Right lung (tissue), 5 donors: ENCODE results near the gene QDPR. TPM values are rescaled to one million over a fixed set of nuclear protein-coding genes. Genes with fewer than 3 reads are reported as not detected.

Experiments
- DNase-seq, 2 donors: peaks; one replicate each; pipeline ENCODE4 v3.0.0-alpha.2; 2013
- polyA plus RNA-seq, 5 donors: library from polyadenylated mRNA; unstranded; fragments of 120-200 nt; gene quantifications; one replicate each; pipeline versions ENCODE4 v1.2.1 to v1.2.3, GENCODE V29; 2013; ENCODE audit warnings: inconsistent platforms in 1 of 5, low replicate concordance in 1 of 5; ENCODE audit not compliant: insufficient read length in 5 of 5, insufficient read depth in 1 of 5

Gene QDPR
- polyA plus RNA-seq, 5 donors: 43.3 to 56.4 (median 46.8) TPM

DNA sequence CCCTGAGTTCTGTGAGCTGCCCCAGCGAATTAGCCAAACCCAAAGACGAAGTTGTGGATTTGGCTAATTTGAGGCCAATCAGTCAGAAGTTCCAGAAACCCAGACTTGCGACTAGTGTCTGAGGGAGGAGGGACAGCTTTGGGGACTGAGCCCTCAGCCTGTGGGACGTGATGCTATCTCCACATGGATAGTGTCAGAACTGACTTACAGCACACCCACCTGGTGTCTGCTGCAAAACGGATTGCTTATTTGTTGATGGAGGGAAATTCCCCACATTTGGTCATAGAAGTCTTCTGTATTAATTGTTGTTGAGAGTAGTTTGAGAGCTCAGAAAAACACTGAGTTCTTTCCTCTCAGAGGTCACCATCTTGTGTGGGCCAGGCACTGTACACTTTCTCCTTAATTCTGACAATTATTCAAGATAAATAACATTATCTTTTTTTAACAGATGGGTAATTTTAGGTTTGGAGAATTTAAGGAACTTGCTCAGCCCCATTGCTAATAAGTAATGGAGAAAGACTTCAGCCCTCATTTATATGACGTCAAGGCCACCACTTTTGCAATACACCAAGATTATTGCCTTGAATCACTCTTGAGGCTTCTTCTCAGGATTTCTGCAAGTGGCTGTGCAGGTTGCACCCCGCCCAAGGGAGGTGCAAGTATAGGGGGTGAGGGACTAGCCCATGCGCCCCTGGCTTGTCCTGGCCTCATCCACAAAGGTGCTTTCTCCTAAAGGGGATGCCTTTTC lies 19.8 kb upstream of the QDPR start:
- DNase-seq: no peak

DNA sequence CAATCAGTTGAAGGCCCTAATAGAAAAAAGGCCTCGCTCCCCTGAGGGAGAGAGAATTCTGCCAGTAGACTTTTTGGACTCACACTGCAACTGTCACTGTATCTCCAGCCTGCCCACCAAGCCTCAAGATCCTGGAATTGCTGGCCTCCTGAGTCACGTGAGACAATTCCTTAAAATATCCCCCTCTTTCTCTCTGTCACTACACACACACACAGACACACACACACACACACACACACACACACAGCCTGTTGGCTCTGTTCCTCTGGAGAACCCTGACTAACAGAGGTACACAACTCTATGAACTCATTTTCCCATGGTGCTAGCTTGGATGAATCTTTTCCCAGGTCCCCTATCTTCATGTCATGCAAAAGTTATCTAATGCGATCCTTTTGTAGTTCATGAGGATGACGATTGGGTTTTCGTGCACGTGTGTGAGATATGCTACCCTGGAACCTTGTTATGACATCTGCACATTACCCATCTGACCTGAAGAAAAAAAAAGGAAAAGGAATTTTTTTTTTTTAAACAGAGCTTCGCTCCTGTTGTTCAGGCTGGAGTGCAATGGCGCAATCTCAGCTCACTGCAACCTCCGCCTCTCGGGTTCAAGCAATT lies 16.8 kb upstream of the QDPR start:
- DNase-seq: no peak

DNA sequence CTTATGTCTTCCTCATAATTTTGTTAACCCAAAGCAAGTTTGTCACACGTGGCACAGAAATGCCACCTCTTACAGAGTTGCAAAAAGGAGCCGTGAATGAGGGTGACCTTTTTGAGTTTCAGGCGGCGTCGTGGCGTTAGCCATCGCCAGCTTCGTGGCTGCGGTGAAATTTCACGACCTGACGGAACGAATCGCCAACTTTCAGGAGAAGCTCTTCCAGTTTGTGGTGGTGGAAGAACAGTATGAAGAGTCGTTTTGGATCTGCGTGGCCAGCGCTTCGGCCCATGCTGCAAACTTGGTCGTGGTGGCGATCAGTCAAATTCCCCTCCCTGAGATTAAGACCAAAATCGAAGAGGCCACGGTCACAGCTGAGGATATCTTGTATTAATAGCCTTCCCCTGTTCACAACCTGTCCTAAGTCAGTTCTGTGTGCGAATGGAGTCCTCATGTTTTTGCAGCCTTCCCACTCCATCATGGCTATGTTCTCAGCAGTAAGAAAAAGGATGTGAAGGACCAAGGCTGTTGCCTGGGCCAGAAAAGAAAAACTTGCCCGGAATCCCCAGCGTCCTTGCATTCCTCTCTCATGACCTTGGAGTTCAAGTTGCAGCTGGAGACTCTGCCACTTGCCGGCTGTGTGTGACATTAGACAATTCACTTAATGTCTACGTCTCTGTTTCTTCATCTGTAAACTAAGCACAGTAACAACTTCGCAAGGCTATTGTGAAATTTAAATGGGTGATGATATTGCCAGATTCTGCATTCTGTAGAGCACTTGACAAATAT lies 15.0 kb upstream of the QDPR start:
- no peak for DNase-seq

GRCh38 chr4:17523662-17524061 lies 11.8 kb upstream of the QDPR start:
- DNase-seq: no peak

GRCh38 chr4:17521595-17521994 lies 9.7 kb upstream of the QDPR start:
- no peak for DNase-seq

- no peak for DNase-seq
These were observed 5.8 kb upstream of the QDPR start for GRCh38 chr4:17517664-17518063.

GRCh38 chr4:17516980-17517379 lies 5.1 kb upstream of the QDPR start:
- DNase-seq: no peak

GRCh38 chr4:17515445-17516407 lies 3.8 kb upstream of the QDPR start:
- DNase-seq: no peak

DNA sequence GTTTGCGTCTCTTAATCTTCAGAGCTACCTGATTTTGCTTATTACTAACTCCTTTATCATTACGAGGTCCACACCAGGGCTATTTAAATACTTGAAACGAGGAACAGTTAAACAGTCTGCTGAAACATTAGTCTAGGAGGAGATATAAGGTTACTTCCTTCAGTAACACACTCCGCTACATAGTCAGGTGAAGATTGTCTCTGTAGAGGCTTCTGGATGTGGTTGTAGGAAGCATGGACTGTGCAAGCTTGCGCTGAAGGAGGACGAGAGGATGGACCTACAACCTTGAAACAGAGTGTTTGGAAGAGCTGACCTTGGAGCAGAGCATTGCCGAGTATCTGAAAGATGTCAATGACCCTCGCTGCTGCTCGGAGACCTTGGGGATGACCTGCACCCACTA lies 3.0 kb upstream of the QDPR start, which contains the start of gene CLRN2:
CLRN2 (plus strand) TSS at position 301 of the 400 bp plus-strand sequence. CDS start 102 bp downstream, outside the sequence.
- no peak for DNase-seq

- DNase-seq: no peak
These were observed 1.2 kb upstream of the QDPR start for GRCh38 chr4:17512973-17513665.

- DNase-seq: peak in 1 of 2 donors; percentile 27
These were observed 361 bp downstream of the QDPR start for GRCh38 chr4:17511509-17511949.

DNA sequence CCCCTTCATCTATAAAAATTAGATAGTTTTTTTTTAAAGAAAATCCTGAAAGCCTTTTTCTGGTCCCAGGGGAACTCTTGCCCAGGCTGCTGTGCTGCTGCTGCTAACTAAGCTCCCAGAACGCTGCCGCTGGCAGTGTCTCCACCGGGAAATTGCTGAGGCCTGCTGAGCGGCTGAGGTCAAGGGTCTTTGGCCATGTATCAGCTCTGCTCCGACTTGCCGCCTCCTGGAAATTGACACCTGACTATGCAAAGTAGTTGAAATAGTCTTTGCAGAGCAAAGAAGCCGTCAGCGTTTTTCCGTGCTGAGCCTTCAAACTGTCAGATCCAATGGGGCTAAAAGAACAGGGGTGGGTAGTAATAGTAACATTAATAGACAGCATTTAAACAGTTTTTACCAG lies 839 bp downstream of the QDPR start:
- DNase-seq: no peak

GRCh38 chr4:17510582-17510981 lies 1.3 kb downstream of the QDPR start:
- no peak for DNase-seq

GRCh38 chr4:17504081-17504480 lies 7.8 kb downstream of the QDPR start:
- no peak for DNase-seq

DNA sequence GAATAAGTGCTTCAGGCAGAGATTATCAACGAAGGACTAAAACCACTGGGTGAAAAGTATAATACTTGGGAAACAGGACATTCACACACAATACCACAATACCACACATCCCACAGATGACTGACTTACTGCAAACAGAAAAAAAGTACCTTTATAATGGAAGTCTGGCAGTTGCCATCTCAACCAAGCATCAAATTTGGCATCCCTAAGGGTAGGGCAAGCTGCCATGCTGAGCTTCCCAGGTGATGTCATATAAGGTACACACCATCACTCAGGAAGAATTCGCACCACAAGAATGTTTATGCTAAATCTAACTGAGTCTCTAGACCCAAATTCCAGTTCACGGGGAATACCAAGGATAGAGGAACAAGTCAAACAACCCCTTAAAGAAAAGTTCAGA lies 9.1 kb downstream of the QDPR start:
- DNase-seq: no peak

DNA sequence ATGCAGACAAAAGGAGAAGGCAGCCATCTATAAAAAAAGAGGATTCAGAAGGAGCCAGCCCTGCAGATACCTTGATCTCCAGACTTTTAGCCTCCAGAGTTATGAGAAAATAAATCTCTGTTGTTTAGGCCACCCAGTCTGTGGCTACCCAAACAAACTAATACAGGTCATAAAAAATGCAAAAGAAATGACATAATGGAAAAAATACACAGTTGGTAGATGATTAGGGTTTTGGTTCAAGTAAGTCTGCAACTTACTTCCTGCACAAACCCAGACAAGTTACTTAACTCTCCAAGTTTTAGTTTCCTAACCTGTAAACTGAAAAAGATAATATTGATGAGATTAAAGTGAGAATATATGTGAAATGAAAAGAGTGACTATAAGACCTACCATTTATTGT lies 11.3 kb downstream of the QDPR start:
- DNase-seq: no peak

GRCh38 chr4:17497890-17498523 lies 13.9 kb downstream of the QDPR start:
- no peak for DNase-seq

DNA sequence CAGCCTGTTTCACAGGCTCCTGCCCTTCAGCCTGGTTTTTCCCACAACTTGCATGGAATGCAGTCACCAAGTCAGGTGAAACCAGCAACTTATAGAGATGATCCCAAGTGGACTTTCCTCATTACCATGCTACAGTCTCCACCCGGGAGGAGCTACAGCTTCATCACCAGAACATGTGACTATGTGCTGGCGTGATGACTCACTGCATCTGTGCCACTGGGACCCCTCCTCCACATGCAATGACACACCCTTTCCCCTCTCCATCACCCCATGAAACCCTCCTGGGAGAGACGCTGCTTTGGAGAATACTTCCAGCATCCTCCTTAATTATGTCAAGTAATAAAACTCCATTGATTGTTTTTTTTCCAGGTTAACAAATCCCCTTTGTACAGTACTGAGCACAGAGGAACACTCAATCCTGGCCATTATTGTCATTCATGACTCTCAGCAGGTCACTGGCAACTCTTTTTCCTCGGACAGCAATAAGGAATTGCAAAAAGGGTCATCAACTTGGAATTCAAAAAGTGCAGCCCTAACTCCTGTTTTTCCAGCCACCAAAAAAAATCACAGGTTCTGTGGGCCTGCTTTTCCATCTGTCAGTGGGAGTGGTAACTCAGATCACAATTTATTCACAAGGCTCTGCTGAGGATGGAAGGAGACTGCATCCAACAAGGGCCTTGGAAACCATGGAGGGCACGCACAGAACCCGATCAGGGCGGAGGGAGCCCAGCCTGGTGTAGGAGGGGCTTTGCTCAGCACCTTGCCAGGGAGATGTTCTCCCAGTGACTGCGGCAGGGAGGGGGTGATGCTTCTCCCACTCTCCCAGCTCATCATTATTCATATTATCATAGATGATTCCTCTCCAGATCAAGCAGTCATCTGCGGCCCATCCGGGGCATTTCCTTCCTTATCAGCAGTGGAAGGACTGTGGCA lies 17.4 kb downstream of the QDPR start:
- no peak for DNase-seq

GRCh38 chr4:17493619-17494018 lies 18.3 kb downstream of the QDPR start:
- DNase-seq: no peak
